IMR-90 (cell line): Measurements from ENCODE around the gene KMT2B.

Source experiments
- BHLHE40 ChIP-seq: fragments of 150-350 bp; IDR thresholded peaks from 2 replicates; pipeline ENCODE4 v1.6.1; 2016; ENCODE audit warnings: mild to moderate bottlenecking, low read depth, low read length
- CEBPB ChIP-seq: IDR thresholded peaks from 2 replicates; pipeline ENCODE4 v1.6.1; 2012; ENCODE audit warnings: low read depth, low read length, improper control_type of control experiment
- CHD1 ChIP-seq: IDR thresholded peaks from 2 replicates; pipeline ENCODE4 v1.6.1; 2012; ENCODE audit warnings: low read depth, low read length, improper control_type of control experiment
- ELK1 ChIP-seq: fragments of 150-350 bp; IDR thresholded peaks from 2 replicates; pipeline ENCODE4 v1.6.1; 2016; ENCODE audit warnings: low read depth, mild to moderate bottlenecking, low read length, moderate library complexity, borderline replicate concordance
- FOS ChIP-seq: fragments of 150-350 bp; IDR thresholded peaks from 2 replicates; pipeline ENCODE4 v1.6.1; 2016; ENCODE audit warnings: low read depth, low read length
- MAZ ChIP-seq: IDR thresholded peaks from 2 replicates; pipeline ENCODE4 v1.6.1; 2012; ENCODE audit warnings: low read depth, mild to moderate bottlenecking, low read length, improper control_type of control experiment, moderate library complexity, borderline replicate concordance
- MXI1 ChIP-seq: IDR thresholded peaks from 2 replicates; pipeline ENCODE4 v1.6.1; 2012; ENCODE audit warnings: low read depth, mild to moderate bottlenecking, low read length, moderate library complexity, borderline replicate concordance
- NFE2L2 ChIP-seq: fragments of 150-350 bp; IDR thresholded peaks from 2 replicates; pipeline ENCODE4 v1.6.1; 2016; ENCODE audit warnings: low read depth, mild to moderate bottlenecking, low read length
- POLR2A ChIP-seq: IDR thresholded peaks from 2 replicates; pipeline ENCODE4 v1.6.1; 2012; ENCODE audit warnings: mild to moderate bottlenecking, low read depth, low read length
- RAD21 ChIP-seq: IDR thresholded peaks from 2 replicates; pipeline ENCODE4 v1.6.1; 2012; ENCODE audit warnings: low read length, improper control_type of control experiment
- RFX5 ChIP-seq: IDR thresholded peaks from 2 replicates; pipeline ENCODE4 v1.8.0; 2012; ENCODE audit warnings: low read depth, mild to moderate bottlenecking, low read length, moderate library complexity
- USF2 ChIP-seq: fragments of 150-350 bp; IDR thresholded peaks from 2 replicates; pipeline ENCODE4 v1.6.1; 2017; ENCODE audit warnings: mild to moderate bottlenecking, antibody characterized with exemption, low read length, low read depth
- TF ChIP-seq, protein P1 (sequence below): conservative IDR thresholded peaks from 2 replicates; pipeline ENCODE4 v1.5.1; 2012; ENCODE audit warnings: mild to moderate bottlenecking, low read depth, low read length, improper control_type of control experiment

DNA sequence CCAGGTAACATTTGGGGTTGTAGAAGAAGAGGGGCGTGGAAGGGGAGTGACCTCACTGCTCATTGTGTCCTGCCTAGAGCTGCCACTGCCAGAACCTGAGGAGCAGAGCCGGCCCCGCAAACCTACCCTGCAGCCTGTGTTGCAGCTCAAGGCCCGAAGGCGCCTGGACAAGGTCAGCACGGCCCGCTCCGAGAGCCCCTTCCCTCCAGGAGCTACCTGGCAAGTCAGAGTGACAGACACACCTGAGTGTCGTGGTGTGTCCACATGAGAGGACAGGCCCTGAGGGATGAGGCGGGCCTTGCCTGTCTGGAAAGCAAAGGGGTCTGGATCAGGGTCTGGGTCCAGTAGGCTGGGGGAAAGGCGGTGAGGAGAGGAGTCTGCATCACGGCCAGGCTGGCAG lies 6.8 kb downstream of the KMT2B start:
- TF ChIP-seq, protein P1, sequence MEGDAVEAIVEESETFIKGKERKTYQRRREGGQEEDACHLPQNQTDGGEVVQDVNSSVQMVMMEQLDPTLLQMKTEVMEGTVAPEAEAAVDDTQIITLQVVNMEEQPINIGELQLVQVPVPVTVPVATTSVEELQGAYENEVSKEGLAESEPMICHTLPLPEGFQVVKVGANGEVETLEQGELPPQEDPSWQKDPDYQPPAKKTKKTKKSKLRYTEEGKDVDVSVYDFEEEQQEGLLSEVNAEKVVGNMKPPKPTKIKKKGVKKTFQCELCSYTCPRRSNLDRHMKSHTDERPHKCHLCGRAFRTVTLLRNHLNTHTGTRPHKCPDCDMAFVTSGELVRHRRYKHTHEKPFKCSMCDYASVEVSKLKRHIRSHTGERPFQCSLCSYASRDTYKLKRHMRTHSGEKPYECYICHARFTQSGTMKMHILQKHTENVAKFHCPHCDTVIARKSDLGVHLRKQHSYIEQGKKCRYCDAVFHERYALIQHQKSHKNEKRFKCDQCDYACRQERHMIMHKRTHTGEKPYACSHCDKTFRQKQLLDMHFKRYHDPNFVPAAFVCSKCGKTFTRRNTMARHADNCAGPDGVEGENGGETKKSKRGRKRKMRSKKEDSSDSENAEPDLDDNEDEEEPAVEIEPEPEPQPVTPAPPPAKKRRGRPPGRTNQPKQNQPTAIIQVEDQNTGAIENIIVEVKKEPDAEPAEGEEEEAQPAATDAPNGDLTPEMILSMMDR: no peak
- TF ChIP-seq POLR2A (no peak), FOS (no peak), MAZ (no peak), CEBPB (no peak), USF2 (no peak), ELK1 (no peak), RFX5 (no peak), RAD21 (no peak), MXI1 (no peak), CHD1 (no peak), NFE2L2 (no peak), BHLHE40 (no peak)
